GM18909 (cell line): ENCODE measurements around the gene TXNDC12.

Experiments
- ATAC-seq: cut with Tn5 transposase; IDR thresholded peaks from one replicate; pipeline ENCODE4 v1.9.1; 2021; ENCODE audit warnings: mild to moderate bottlenecking; ENCODE audit not compliant: unreplicated experiment, poor library complexity

The TXNDC12 gene

DNA sequence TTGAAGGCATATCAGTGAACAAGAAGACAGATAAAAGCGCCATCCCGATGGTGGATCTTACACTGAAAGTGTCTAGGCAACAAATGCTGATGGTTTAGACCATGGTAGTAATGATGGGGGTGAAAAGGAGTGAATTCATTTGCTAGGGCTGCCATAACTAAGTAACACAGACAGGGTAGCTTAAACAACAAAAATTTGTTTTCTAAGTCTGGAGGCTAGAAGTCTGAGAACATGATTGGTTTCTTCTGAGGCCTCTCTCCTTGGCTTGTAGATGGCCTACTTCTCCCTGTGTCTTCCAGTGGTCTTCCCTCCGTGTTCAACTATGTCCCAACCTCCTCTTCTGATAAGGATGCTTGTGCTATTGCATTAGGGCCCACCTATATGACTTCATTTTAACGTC lies 51.1 kb downstream of the TXNDC12 start:
- no peak for ATAC-seq

DNA sequence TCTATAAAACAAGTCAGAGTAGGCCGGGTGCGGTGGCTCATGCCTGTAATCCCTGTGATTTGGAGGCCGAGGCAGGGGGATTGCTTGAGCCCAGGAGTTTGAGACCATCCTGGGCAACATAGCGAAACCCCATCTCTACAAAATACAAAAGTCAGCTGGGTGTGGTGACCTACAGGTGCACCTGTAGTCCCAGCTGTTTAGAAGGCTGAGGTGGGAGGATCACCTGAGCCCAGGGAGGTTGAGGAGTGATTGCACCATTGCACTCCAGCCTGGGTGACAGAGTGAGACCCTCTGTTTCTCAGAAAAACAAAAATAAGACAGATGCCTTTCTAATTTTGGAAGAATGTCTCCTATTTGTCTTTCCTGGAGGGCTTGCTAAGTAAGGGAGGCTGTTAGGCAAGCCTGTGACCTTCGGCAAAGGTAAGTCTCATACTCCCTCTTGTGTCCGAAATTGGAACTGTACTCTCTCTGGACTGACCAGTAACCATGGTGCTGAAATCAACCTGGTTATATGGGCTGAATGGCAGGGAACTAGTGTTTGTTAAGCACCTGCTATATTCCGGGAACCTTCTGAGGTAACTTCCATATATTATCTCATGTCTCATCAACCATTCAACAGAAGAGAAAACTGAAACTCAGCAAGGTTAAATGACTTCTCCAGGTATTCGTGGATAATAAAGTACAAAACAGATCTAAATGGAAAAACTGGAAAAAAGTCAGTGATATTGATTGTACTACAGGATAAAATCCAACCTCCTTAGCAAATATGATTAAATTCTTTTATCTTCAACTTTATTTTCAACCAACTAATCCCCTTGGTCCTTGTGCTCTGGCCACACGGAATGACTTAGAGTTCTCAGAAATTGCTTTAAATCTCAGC lies 52.7 kb downstream of the TXNDC12 start:
- no peak for ATAC-seq

DNA sequence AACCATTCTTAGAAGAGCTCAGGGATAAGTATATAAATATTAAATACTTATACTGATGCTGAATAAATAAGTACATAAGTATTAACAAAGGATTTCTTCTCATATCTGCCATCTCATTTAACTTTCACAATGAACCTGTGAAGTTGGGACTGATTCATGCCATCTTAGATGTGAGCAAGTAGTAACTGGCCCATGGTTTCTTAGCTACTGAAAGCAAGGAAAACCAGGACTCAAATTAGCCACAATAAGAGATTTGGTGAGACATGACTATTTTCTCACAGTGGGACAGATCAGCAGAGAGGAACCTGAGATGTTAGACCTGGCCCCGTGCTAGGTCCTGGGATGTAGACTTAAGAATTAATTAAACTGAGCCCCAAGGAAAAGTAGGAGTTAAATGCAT lies 56.3 kb downstream of the TXNDC12 start:
- ATAC-seq, result no peak

DNA sequence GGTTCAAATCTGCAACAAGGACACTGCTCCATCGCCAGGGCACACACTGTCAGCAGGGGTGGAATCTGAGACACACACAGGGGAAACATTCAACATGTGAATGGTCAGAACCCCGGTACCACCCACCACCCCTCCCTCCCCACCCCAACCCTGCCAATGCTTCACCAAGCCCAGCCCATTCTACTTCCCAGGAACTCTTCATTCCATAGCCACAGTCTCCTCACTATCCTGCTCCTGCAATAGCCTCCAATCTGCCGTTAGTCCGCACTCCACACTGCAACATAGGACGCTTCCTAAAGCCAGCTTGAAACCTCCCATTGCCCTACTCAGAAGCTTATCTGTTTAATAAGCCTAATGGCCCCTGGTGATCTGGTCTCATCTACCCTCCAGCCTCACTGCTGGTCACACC lies 57.0 kb downstream of the TXNDC12 start:
- ATAC-seq, result no peak

DNA sequence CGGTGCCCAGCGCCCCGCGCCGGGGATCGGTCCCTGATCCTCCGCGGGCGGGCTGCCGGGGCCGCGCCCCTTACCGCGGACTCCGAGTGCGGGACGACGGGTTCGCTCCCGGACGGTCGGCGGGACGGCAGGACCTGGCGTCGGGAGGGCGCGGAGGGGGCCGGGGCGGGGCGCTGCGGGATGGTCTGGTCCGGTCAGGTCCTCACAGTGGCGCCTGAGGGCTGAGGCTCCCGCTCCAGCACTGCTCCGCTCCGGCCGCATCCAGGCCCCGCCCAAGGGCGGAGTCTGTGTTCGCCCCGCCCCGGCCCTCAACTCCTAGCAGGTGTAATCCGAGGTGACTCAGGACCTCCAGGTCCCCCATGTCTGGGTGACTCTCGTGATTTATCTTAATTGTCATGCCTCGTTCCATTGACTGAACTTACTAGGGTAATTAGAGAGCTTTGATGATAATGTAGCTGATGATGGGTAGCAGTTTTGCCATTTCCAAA lies 64.5 kb downstream of the TXNDC12 start, which contains the start of gene RAB3B:
TSS of gene RAB3B (minus strand) at position 223 of the 488 bp plus-strand sequence. CDS start 13,583 bp downstream, outside the sequence.
- peak; percentile 79 for ATAC-seq

DNA sequence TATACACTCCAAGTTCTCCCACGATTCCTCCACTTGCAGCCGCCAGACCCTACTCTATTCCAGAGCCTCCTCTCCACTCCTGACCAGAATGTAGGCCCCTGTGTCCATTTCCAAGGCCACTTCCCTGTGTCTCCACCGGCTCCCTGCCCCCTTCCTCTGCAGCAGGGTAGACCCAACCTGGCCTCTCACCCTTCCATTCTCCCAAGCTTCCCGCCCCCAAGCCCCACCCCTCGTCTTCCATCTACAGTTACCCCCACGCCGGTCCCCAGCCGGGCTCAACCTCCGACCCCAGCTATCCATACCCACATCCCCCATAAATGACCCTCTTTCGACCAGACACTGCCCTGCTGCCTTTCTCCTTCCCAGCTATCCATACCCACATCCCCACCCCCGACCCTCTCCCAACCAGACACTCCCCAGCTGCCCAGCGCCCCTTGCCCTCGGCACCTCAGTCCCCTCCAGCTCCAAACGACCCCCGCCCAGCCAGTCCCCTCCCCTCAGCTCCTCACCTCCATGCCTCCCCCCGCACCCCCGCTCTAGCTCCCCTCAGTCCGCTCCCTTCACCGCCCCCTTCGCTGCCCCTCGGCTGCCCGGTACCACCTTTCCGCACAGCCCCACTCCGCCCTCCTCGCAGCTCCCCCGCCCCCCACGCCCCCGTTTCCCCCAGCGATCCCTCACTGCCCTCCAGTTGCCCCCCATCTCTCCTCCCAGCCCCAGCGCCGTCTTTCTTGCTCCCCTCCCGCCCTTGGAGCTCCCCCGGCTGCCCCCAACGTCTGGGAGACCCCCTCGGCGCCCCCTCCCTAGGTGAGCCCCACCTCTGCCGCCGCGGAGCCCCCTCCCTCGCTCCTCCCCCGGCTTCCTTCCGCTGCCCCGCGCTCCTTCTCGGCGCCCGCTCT lies 65.2 kb downstream of the TXNDC12 start:
- no peak for ATAC-seq

DNA sequence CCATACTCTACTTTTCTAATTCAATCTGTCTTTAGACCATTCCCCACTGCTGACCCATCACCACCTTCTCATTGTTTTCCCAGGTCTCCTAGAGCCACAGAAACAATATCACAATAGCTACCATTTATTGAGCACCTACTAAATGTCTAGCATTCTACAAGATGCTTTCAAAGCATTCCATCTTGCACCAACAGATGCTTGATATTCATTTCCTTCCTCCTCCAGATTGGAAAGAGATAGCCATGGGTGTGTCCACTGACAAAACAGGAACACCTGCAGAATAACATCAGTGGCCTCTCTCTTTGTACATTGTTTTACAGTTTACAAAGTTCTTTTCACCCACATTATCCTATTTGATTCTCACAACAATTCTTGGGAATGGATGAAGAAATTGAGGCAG lies 66.7 kb downstream of the TXNDC12 start:
- ATAC-seq, result no peak

DNA sequence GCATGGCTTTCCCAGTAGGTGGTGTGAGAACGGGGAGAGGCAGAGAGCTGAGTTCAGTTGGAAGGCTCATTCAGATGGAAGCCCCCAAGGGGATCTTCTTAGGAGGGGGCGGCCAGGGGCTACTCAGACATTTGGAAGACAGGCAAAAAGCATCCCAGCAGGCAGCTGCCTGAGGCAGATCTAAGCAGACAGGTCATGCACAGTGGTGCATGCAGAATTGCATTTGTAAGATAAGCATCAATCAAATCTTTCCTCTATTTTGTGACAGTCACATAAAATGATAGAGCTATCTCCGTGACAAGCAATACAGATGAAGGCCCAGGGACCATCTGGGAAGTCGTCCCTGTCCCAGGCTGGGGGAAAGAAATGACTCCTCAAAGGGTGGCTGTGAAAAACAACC lies 68.3 kb downstream of the TXNDC12 start:
- ATAC-seq, result no peak

DNA sequence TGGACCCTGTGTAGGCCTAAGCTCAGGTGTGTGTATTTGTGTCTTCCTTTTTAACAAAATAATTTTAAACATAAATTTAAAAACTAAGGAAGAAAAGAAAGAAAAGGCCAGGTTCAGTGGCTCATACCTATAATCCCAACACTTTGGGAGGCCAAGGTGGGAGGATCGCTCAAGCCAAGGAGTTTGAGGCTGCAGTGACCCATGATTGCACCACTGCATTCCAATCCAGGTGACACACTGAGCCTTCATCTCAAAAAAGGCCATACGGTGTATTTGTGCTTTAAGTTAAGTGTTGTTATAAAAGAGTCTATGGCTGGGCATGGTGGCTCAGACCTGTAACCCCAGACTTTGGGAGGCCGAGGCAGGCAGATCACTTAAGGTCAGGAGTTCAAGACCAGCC lies 72.8 kb downstream of the TXNDC12 start:
- no peak for ATAC-seq

DNA sequence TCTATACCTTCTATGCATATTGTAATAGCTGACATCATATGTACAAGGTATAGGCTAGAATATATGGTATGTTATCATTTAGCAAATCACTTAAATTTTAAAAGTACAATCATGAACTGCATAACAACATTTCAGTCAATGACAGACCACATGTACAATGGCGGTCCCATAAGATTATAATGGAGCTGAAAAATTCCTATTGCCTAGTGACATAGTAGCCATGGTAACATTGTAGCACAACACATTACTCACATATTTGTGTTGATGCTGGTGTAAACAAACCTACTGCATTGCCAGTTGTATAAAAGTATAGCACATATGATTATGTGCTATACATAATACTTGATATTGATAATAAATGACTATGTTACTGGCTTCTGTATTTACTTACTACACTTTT lies 73.4 kb downstream of the TXNDC12 start:
- no peak for ATAC-seq

DNA sequence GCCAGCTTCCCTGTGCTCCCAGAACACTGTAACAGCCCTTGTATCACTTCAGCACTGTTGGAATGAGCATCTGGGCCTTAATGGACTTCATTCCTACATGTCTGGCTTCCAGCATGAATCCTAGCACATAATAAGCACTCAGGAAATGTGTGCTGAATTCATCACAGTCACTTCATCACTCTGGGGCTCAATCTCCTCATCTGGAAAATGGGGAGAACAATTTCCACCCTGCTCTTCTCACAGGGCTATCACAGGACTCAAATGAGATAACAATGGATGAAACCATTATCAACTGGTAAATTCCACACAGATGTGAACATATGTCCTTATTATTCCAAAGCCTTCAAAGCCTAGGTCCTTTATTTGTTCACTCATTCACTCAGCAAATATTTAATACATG lies 76.9 kb downstream of the TXNDC12 start:
- ATAC-seq, result no peak

DNA sequence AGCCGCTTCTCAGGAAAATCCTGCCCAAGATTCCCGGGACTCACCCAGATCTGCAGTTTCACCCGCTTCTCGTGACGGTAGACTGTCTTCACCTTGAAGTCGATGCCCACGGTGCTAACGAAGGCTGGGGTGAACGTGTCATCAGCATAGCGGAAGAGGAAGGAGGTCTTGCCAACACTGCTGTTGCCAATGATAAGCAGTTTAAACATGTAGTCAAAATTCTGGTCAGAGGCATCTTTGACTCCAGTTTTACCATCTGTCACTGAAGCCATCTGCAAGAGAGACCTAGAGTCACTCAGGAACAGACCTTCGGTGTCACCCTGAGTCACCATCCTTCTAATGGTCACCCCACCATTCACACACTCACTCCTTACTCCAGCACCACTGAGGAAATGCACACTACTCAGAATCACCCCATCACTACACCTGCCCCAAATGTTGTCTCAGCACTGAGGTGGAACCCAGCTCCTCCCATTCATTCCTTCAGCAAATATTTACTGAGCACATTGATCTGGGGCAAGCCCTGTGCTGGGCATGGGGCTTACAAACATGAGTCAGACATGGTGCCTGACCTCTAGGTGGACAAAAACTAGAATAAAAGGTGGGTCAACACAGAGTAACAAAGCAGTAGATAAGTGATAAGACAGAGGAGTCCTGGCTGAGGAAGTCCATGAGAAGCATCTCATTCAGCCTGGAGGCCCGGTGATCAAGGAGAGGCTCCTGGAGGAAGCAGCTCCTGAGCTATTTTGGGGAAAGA lies 78.0 kb downstream of the TXNDC12 start:
- no peak for ATAC-seq

DNA sequence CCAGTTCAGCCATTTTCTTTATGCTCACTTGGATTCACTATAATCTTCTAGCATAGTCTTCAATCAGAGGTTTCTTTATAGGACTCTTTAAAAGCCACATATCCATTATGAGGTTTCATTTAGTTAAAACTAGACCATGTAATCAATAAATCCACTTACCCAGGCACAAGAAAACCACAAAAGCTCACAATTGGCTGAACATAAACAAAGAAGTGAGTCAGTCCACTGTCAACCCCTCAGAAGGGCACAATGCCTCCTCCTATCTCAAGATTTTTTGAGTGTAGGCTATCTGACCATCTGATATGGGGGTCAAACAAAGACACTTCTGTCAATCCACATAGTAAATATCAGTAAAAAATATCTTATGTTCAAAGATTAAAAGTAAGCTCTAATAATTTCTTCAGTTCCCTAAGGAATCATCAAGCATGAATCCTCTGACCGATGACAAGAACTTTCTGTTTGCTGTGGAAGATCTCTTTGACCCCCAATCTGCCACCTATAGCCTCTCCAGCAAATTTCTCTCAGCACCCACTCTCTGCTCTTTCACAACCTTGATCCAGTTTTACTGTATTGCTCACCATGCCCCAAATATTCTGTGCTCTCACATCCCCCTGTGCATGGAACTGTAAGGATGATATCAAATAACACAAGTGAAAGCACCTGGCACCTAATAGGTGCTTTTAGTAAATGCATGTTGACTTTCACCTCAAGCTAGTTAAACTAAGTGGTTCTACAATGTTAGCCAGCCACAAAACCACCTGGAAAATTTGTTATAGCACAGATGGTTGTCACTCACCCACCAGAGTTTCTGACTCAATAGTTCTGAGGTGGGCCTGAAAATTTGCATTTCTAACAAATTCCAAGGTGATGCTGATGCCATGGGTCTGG lies 81.2 kb downstream of the TXNDC12 start:
- no peak for ATAC-seq
